ENCODE results near the gene MPV17L2. TPM values are rescaled to one million over a fixed set of nuclear protein-coding genes. Genes with fewer than 3 reads are reported as not detected.
A peak's percentile ranks its signal among the peaks of the same experiment; 100 is the strongest.

MPV17L2 gene
- 1 to 10 TPM; 6.1 to 6.6 TPM for total RNA-seq
- long read RNA-seq, donor 1, transcript MPV17L2-204 (5 exons, 1,408 nt) = major isoform, 9 of 11 reads
- long read RNA-seq, donor 1, partial matches to known transcripts = 1 of 11 reads
- long read RNA-seq, donor 1, other reads (novel, unspliced or antisense) = 1 of 11 reads
- long read RNA-seq, donor 2, transcript MPV17L2-204 (5 exons, 1,408 nt) = major isoform, 30 of 31 reads
- long read RNA-seq, donor 2, partial matches to known transcripts = 0 of 31 reads
- long read RNA-seq, donor 2, other reads (novel, unspliced or antisense) = 0 of 31 reads

DNA sequence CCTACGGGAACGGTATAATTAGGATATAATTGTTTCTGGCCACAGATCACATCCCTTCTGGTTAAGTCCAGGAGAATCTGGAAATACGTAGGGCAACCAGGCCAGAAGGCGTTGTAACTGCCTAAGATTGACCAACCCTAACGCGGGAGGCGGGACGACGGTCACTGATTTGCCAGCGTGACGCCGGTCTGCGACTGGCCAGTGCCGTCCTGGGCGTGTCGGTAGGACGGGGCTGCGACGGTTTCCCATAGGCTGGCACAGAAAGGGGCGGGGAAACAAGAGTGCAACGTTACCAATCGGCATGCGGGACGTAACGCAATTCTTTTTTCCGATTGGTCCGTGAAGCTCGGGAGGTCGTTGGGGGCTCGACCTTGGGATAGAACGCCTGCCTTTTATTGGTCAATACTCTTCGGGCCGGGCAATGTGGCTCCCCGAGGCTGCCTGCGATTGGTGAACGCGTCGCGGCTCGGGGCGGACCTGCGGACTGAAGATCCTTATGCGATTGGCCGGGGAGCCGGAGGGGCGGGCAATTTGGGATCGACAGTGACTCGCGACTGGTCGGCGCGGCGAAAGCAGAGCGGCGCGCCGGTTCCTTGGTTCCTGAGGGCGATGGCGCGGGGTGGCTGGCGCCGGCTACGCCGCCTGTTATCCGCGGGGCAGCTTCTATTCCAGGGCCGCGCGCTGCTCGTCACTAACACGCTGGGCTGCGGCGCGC, at the start of gene MPV17L2:
TSS of gene MPV17L2 (plus strand) at position 546 of the 715 bp plus-strand sequence. CDS start at position 610, 64 bp downstream.
- DNase-seq (ENCODE audit: low spot score) = peak; percentile 100
- intact Hi-C loops (cut with DNase I) = no loop called here

DNA sequence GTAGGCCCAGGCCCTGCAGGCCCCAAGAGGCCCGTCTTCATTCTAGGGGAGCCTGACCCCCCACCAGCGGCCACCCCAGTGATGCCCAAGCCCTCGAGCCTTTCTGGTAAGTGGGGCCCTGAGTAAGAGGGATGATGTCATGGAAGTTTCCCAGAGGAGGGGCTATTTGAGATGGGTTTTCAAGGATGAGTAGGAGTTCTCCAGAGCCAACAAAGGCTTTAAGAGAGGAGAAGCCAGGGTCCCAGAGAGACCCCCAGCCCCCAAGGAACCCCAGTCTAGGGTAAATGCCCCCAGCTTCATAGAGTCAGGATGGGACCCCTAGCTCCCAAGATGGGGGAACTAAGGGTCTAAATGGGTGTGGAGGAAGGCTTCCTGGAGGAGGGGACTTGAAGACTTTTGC, 49.1 kb upstream of the MPV17L2 start:
- intact Hi-C loops (cut with DNase I) = no loop called here
- DNase-seq (ENCODE audit: low spot score) = no peak

DNA sequence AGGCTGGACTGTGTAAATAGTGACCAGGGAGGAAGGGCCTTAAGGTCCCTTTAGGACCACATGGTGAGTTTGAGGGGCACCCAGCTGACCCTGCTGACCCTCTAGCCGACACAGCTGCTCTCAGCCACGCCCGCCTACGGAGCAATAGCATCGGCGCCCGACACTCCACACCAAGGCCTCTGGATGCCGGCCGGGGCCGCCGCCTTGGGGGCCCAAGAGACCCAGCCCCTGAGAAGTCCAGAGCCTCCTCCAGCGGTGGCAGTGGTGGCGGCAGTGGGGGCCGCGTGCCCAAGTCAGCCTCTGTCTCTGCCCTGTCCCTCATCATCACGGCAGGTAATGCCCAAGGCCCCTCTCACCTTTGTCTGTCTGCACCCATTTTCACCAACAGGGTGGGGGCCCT, 48.7 kb upstream of the MPV17L2 start:
- intact Hi-C loops (cut with DNase I) = no loop called here
- no peak for DNase-seq (ENCODE audit: low spot score)

DNA sequence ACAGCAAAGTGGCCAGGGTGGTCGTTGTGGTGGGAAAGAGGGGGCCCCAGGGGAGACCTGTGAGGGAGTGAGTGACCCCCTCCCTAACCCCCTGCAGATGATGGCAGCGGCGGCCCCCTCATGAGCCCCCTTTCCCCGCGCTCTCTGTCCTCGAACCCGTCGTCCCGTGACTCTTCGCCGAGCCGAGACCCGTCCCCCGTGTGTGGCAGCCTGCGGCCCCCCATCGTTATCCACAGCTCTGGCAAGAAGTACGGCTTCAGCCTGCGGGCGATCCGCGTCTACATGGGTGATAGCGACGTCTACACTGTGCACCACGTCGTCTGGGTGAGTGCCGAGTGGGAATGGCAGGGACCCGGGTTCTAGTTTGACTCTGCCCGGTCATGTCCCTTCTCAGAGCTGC, 48.1 kb upstream of the MPV17L2 start:
- intact Hi-C loops (cut with DNase I) = no loop called here
- no peak for DNase-seq (ENCODE audit: low spot score)

DNA sequence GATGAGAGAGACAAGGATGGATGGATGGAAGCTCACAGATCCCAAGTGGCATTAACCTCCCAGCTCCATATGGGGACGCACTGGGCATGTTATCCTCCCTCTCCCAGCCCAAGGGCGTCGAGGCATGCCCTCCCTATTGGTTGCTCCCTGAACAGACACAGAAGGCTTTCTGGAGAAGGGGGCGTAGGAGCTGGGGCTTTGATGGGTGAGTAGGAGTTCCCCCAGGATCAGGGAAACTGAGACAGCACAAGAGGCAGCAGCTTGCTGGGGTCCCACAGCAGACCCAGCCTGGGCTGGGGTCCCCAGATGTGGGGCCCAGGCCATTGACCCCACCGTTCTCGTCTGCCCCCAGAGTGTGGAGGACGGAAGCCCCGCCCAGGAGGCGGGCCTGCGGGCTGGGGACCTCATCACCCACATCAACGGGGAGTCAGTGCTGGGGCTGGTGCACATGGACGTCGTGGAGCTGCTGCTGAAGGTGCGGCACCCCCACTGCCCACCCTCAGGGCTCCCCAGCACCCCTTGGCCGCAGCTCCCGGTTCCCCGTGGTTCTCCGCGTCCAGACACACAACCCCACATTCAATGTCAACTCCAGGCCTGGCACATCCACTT, 47.5 kb upstream of the MPV17L2 start:
- intact Hi-C loops (cut with DNase I) = no loop called here
- DNase-seq (ENCODE audit: low spot score) = no peak

DNA sequence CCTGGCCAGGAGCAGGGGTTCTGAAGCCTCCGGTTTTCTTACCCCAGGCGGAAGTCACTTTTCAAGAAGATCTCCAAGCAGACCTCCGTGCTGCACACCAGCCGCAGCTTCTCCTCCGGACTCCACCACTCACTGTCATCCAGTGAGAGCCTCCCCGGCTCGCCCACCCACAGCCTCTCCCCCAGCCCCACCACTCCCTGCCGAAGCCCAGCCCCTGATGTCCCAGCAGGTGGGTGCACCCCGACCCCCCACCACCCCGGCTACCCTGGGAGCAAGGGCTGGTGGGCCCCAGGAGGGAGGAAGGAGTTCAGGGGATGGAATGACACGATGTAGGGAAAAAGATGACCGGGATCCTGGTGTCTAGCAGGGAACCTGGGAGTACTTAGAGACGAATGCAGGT, 45.6 kb upstream of the MPV17L2 start:
- intact Hi-C loops (cut with DNase I) = no loop called here
- DNase-seq (ENCODE audit: low spot score) = no peak

DNA sequence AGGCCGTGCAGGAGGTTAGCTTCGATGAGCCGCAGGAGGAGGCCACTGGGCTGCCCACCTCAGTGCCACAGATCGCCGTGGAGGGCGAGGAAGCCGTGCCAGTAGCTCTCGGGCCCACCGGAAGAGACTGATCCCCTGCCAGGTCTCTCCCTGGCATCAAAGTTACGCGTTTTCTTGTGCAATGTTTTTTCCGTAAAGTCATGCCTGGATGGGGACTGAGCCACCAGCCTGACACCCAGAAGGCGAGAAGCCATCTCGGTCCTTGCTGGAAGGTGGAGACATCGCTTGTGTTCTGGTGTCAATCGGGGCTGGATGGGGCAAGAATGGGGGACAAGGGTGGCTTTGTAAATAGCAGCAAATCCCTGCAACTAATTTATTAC, 43.4 kb upstream of the MPV17L2 start:
- intact Hi-C loops (cut with DNase I) = no loop called here
- DNase-seq (ENCODE audit: low spot score) = no peak

DNA sequence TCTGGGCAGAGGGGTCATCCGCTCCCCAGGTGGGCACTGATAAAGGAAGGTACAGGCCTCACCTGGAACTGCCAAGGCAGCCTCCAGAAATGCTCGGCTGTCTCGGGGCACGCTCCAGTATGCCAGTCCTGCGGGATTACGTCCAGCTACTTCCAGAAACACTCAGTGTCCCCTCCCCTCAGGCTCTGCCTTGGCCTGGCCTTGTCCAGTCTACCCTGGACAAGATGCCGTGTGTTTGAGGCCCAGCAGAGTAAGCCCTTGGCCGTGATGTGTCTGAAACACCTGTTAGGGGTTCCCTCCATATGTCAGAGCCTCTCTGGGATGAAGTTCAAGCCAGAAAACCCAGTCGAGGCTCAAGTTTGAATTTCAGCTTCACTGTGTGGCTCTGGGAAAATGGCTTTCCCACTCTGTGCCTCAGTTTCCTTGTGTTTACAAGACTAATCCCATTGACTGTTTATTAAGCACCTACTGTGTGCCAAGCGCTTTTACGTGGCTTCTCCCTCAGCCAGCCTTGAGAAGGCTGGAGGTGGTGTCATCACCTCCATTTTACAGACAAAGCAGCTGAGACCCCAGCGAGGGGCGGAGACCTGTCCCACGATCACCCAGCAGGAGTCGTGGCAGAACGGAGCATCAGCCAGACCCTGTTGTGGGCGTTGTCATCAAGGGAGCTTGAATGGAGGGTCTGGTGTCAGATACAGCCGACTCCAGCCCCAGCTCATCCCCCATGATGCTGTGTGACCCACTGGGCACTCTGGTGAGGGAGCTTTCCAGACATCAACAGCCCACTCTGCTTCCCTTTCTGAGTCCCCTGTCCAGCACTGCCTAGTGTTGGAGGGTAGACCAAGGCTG, 42.0 kb upstream of the MPV17L2 start:
- DNase-seq (ENCODE audit: low spot score) = no peak
- intact Hi-C loops (cut with DNase I) = no loop called here

DNA sequence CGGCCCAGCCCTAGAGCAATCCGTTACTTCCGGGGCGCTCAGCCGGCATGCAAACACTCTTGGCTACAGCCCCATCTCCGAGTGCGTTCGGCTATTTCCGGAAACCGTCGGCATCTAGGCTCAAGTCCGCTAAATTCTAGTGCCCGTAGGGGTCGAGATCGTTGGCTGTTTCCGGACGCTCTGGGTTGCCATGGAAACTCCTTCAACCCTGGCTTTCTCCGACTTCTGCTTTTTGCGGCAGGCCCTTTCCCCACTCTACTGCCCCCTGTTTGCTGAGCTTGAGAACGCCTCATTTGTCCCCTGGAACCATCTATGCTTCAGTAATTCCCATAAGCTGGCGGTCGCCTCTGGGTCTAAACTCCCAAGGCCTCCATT, 40.6 kb upstream of the MPV17L2 start:
- intact Hi-C loops (cut with DNase I) = no loop called here
- DNase-seq (ENCODE audit: low spot score) = peak; percentile 99

DNA sequence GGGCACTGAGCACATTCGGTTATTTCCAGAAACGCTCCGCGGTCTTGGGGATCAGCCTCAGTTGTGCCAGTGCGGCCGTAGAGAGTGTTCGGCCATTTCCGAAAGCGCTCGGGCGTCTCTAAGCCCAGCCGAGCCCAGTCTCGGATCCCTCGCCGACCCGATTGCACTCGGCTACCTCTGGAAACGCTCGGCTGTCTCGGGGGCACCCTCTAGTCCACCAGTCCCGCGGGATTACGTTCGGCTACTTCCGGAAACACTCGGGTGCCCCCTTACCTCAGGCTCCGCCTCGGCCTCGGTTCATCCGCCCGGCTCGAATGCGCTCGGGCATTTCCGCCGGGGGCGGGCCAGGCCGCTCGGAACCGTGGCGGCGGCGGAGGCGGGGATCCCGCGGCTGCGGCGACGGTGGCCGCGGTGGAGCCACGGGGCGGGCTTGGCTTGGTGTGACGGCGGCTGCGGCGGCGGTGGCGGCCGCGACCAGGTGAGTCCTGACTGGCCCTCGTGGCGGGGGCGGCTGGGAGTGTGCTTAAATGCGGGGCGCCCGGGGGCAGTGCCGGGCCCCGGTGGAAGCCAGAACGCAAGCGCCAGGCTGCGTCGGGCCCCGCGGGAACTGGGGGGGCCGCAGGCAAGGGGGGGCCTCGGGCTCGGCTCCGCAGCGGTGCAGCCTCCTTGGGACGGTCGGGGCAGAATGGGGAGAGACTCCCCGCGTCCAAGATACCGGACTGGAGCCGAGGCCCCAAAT, 40.0 kb upstream of the MPV17L2 start, which contains the start of gene PIK3R2:
TSS of gene PIK3R2 (plus strand) at position 347 of the 739 bp plus-strand sequence. CDS start 2,717 bp downstream, outside the sequence.
- intact Hi-C loops (cut with DNase I) = no loop called here
- peak; percentile 100 for DNase-seq (ENCODE audit: low spot score)

DNA sequence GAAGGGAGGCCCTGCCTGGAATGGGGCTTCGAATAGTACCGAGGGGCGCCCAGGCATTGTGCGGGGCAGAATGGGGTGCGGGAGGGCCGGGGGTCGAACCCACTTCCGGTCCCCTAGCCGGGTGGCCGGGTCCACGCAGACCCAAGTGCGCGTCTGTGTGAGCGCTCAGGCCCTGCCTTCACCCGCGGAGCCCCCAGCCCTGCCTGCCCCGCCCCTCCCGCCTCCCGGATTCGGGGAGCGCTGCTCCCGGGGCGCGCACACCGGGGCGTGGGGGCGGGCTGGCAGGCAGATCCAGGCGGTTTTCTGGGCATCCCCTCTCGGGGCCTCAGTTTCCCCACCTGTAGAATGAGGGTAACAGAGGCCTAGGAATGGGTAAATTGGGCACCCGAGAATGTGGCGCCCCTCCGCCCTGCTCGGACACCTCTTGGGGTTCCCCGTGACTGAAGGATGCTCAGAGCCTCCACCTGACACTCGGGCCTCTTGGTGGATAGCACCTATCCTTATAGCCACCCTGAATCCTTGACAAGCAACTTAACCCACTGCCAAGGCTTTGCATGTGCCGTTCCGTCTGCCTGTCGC, 39.4 kb upstream of the MPV17L2 start:
- DNase-seq (ENCODE audit: low spot score) = no peak
- intact Hi-C loops (cut with DNase I) = no loop called here

DNA sequence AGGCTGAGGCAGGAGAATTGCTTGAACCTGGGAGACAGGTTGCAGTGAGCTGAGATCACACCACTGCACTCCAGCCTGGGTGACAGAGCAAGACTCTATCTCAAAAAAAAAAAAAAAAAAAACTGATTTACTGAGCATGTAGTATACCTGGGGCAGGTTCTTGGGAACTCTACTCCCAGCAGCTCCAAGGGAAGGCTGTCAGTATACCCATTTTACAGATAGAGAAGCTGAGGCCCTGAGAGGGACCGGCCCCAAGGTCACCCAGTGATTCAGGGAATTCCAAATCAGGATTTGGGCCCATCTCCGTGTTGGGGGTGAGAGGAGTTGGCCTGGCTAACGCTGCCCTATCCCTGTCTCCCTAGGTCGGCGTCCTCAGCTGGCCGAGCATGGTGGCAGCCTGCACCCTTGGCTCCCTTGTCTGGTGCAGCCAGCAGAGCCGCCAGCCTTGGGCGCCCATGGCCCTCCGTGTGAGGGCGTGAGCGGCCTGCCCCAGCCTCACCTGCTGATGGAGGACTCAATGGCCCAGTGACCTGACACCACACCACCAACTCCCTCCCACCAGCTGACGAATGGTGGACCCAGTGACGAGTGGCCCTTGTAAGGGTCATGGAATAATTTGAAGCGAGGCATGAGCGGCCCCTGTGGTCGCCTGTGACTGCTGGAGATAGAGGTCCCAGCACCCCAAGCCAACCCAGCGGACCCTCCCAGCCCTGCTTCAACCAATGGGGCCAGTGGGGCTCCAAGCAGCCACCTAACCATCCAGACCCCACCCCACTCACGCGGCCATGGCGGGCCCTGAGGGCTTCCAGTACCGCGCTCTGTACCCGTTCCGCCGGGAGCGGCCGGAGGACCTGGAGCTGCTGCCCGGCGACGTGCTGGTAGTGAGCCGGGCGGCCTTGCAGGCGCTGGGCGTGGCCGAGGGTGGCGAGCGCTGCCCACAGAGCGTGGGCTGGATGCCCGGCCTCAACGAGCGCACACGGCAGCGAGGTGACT, 37.6 kb upstream of the MPV17L2 start:
- no peak for DNase-seq (ENCODE audit: low spot score)
- intact Hi-C loops (cut with DNase I) = loop anchor here in 1 of 2 donors (5.0 kb wide), 1 partner anchor 38 kb away; no protein-coding TSS in a partner anchor

DNA sequence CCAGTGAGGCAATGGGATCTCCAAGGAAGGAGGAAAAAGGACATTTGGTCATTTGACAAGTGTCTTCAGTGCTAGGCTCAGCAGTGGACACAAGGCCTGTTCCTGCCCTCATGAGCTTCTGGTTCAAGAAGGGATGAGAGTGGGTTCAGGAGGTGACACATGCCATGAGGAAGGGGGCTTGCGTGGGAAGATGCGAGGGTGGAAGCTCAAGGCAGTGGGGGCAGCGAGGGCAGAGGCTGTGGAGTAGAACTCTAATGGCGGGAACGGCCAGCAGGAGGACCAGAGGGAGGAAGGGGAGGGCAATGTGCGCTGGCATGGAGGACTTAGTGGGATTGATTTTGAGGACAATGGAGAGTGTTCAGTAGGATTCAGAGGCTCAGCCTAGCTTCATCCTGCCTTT, 36.8 kb upstream of the MPV17L2 start:
- intact Hi-C loops (cut with DNase I) = loop anchor here in 1 of 2 donors (5.0 kb wide), 1 partner anchor 39 kb away; no protein-coding TSS in a partner anchor
- DNase-seq (ENCODE audit: low spot score) = no peak

DNA sequence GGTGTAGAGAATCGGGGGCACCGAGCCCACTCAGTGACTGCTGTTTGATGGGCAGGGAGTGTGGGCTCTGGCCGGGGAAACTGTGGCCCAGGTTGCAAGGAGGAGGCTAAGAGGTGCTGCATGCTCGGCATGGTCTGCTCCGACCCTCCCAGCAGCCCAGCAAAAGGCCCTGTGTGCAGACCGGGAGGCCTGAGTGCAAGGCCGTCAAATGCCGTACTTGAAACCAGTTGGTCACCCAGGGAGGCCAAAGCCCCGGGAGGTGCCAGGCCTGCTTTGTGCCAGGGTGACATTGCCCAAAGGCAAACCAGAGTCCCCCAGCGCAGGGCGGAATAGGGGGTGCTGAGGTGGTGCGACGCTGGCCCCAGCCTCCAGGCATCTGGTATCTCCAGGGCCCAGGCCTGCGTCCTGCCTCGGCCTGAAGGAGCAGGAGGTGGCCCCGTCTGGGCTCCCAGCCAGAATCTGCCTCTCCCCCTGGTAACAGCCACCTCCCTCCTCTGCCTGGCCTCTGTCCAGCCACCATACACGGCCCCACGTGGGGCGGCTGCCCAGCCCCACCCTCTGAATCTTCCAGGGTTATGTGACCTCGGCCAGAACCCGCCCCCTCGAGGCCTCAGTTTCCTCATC, 36.1 kb upstream of the MPV17L2 start:
- intact Hi-C loops (cut with DNase I) = loop anchor here in 1 of 2 donors (5.0 kb wide), 1 partner anchor 40 kb away; no protein-coding TSS in a partner anchor
- peak; percentile 92 for DNase-seq (ENCODE audit: low spot score)

DNA sequence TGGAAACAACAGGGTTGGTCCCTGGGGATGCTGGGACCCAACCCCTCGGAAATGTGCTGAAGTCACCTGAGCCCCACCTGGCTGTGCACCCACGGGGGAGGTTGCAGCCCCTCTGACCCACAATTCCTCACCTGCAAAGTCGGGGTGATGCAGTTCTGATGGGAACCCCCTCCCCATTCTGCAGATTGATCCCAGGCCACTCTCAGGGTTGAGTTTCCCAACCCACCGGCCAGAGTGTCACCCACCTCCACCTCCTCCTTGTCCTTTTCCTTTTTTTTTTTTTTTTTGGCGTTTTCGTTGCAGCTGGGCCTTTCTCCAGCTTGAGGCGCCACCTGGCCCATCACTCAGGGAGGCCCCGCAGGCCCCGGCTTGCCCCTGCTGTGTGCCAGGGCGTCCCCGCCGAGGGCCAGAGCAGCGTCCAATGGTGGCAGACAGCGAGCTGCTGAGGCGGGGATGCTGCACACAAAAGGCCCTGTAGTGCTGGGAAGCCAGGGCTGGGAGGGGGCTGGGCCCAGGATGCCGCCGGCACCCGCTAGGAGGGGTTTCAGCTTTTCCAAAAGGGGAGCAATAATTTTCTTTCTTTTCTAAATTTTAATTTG, 35.5 kb upstream of the MPV17L2 start:
- DNase-seq (ENCODE audit: low spot score) = no peak
- intact Hi-C loops (cut with DNase I) = loop anchor here in 1 of 2 donors (5.0 kb wide), 1 partner anchor 40 kb away; no protein-coding TSS in a partner anchor

DNA sequence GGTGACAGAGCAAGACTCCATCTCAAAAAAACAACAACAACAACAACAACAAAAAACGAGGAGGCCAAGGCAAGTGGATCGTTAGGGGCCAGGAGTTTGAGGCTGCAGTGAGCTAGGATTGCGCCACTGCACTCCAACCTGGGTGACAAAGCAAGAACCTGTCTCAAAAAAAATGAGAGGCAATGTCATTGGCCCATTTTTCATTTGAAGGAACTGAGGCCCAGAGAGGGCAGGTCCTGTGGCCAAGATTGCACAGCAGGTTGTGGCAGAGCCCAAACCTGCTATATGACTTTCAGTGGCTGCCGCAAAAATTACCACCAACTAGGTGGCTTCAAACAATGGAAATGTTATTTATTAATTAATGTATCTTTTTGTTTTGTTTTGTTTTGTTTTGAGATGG, 34.6 kb upstream of the MPV17L2 start:
- no peak for DNase-seq (ENCODE audit: low spot score)
- intact Hi-C loops (cut with DNase I) = loop anchor here in 1 of 2 donors (5.0 kb wide), 1 partner anchor 41 kb away; no protein-coding TSS in a partner anchor

Measured in posterior vena cava (tissue), 2 donors.